Tracheal epithelial cell (primary cell): ENCODE data around the gene KRTAP12-1. TPM values are rescaled to one million over a fixed set of nuclear protein-coding genes. Genes with fewer than 3 reads are reported as not detected.

Experiments used
- total RNA-seq: library from RNA; depleted of rRNA; stranded (reverse); fragments of >200 nt; gene quantifications from 2 replicates; pipeline ENCODE4 v1.2.1, GENCODE V29; 2014

KRTAP12-1 gene, protein sequence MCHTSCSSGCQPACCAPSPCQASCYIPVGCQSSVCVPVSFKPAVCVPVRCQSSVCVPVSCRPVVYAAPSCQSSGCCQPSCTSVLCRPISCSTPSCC
- not detected in 2 replicates for total RNA-seq

DNA sequence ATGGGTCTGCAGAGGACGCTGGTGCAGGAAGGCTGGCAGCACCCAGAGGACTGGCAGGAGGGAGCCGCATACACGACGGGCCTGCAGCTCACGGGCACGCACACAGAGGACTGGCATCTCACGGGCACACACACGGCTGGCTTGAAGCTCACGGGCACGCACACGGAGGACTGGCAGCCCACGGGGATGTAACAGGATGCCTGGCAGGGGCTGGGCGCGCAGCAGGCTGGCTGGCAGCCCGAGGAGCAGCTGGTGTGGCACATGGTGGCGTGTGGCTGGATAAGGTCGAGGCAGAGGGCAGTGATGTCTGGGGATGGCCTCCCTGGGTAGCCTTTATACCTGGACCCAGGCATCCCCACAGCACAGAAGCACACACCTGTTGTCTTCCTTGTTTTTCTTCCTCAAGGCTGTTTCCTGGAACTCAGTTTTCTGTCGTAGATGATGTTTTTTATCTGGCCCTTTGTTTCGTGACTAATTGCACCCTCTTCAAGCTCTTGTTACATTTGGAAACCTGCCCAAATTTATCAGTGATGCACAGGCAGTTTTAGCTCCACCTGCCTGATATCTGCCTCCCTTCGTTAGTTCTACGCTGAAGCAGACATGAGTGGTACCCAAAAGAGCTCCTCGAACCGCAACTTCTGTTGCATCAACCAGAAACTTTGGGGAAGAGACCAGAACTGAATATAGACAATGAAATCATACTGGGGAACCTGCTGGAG lies at the start of gene KRTAP12-1:
TSS of gene KRTAP12-1 (minus strand) at position 303 of the 719 bp plus-strand sequence. CDS start at position 263, 40 bp downstream.

DNA sequence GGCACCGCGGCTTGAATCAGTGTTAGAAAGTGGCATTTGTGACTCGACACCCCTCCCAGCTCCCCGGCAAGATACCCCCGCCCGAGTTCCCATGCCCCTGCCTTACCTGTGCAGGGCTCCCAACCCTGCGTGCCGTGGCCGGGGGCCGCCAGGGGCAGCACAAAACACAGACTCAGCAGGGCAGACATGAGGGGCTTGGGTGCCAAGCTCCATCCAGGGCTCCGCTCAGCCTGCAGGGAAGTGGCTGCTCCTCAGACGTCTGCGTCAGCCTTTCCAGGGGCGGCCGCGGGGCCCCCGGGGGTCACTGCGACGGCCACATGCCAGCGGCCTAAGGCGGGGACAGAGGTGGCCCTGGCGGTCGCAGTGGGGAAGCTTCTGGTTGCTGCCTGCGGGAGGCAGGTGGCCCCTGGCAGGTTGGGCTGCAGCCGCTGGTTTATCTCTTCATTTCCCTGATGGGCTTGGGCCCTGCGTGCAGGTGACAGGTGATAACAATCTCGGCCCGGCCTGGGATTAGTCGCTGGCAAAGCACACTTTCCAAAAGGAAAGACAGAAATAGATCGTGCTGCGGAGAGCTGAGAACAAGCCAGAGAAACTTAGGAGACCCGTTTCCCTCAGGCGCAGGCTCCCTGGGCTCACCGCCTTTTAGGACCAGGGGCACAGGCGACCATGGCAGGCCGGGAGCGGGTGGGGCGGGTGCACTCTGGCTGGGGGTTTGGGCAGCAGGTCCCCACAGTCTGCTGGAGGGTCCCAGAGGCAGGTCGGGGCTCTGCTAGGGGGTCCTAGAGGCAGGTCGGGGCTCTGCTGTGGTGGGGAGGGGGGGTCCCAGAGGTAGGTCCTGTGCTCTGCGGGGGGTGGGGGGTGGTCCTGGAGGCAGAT lies 29.6 kb upstream of the KRTAP12-1 start, which contains the start of gene TSPEAR:
TSS of gene TSPEAR (minus strand) at position 246 of the 876 bp plus-strand sequence. CDS start at position 188, 58 bp downstream.

GRCh38 chr21:44697172-44697810 lies 15.3 kb upstream of the KRTAP12-1 start, which contains the start of gene KRTAP10-12:
Gene KRTAP10-12, plus strand, starts transcription at chr21:44697172. Its CDS starts 30 bp downstream, at chr21:44697202.

DNA sequence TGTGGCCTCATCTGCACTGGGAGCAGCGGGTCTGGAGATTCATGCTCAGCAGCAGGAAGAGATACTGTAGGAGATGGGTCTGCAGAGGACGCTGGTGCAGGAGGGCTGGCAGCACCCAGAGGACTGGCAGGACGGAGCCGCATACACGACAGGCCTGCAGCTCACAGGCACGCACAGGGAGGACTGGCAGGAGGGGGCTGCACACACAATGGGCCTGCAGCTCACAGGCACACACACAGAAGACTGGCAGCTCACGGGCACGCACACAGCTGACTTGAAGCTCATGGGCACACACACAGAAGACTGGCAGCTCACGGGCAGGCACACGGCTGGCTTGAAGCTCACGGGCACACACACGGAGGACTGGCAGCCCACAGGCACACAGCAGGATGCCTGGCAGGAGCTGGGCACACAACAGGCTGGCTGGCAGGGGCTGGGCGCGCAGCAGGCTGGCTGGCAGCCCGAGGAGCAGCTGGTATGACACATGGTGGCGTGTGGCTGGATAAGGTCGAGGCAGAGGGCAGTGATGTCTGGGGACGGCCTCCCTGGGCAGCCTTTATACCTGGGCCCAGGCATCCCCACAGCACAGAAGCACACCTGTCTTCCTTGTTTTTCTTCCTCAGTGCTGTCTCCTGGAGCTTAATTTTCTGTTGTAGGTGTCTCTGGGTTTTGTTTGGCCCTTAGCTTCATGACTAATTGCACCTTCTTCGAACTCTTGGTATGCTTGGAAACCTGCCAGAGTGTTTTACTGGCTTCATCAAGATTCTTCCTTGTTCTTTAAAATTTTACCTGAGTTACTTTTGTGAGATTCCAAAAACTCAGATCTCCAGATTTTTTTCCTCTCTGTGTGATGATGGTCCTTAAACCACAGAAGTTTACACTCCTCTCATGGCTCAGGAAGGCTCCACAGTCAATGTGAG lies 15.3 kb downstream of the KRTAP12-1 start, which contains the start of gene KRTAP12-2:
TSS of gene KRTAP12-2 (minus strand) at position 527 of the 920 bp plus-strand sequence. CDS start at position 486, 41 bp downstream.

DNA sequence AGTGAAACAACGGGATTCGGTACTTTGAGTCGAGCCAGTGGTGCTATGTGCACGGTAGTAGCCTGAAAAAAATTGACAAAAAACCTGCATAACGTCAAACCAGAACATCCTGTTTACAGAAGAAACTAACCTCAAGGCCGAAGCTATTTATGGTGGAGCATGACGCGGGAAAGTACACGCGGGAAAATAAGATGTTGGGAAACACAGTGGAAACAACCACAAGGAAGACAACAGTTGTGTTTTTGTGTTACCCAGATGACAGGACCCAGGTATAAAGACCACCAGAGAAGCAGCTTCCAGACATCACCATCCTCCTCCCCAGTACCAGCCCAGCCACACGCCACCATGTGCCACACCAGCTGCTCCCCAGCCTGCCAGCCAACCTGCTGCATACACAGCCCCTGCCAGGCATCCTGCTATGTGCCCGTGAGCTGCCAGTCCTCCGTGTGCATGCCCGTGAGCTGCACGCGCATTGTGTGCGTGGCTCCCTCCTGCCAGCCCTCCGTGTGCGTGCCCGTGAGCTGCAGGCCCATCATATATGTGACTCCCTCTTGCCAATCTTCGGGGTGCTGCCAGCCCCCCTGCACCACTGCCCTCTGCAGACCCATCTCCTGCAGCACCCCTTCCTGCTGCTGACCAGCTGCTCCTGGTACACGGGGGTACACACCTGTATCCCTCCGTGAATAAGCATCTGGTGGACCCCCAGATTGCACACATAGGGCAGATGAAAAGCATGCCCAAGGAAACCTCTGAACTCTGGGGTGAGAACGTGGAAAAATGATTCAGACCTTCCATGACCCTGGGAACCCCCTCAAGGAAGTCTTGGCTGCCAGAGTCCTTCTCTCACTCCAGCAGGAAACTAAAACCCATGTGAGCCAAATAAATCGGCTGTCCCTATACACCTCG lies 24.1 kb downstream of the KRTAP12-1 start, which contains the start of gene KRTAP12-3:
TSS of gene KRTAP12-3 (plus strand) at position 298 of the 906 bp plus-strand sequence. CDS start at position 346, 48 bp downstream.

DNA sequence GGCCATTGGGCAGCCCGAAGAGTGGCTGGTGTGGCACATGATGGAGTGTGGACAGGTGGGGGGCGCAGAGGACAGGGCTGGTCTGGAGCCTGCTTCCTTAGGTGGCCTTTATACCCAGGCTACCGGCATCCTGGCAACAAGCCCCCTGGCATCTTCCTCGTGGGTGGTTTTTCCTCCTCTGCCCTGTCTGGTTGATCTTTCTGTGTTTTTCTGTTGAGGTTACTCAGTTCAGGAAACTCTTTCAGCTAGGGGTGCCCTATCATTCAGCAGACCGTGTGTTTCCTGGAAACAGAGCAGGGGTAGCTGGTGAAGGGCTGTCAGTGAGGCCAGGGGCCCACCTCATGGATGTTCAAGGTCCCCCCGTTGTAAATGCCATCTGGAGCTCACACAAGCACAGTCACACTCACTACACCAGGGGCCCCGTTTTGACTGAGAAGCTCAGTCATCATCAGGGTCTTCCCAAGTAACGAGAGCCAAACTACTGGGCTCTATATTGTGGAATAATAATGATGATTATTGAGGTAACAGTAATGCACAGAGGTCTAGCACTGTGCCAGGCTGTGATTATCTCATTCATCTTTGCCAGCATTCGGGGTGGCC lies 27.3 kb downstream of the KRTAP12-1 start, which contains the start of gene KRTAP12-4:
TSS of gene KRTAP12-4 (minus strand) at position 84 of the 600 bp plus-strand sequence. CDS start at position 39, 45 bp downstream.

DNA sequence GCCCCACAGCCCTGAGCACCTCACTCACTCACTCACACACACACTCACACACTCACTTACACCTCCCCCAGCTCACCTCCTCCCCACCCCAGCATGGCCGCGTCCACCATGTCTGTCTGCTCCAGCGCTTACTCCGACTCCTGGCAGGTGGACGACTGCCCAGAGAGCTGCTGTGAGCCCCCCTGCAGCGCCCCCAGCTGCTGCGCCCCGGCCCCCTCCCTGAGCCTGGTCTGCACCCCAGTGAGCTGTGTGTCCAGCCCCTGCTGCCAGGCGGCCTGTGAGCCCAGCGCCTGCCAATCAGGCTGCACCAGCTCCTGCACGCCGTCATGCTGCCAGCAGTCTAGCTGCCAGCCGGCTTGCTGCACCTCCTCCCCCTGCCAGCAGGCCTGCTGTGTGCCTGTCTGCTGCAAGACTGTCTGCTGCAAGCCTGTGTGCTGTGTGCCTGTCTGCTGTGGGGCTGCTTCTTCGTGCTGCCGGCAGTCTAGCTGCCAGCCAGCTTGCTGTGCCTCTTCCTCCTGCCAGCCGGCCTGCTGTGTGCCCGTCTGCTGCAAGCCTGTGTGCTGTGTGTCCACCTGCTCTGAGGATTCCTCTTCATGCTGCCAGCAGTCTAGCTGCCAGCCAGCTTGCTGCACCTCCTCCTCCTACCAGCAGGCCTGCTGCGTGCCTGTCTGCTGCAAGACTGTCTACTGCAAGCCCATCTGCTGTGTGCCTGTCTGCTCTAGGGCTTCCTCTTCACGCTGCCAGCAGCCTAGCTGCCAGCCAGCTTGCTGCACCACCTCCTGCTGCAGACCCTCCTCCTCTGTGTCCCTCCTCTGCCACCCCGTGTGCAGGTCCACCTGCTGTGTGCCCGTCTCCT lies 35.4 kb downstream of the KRTAP12-1 start, which contains the start of gene KRTAP10-11:
TSS of gene KRTAP10-11 (plus strand) at position 49 of the 856 bp plus-strand sequence. CDS start at position 94, 45 bp downstream.

DNA sequence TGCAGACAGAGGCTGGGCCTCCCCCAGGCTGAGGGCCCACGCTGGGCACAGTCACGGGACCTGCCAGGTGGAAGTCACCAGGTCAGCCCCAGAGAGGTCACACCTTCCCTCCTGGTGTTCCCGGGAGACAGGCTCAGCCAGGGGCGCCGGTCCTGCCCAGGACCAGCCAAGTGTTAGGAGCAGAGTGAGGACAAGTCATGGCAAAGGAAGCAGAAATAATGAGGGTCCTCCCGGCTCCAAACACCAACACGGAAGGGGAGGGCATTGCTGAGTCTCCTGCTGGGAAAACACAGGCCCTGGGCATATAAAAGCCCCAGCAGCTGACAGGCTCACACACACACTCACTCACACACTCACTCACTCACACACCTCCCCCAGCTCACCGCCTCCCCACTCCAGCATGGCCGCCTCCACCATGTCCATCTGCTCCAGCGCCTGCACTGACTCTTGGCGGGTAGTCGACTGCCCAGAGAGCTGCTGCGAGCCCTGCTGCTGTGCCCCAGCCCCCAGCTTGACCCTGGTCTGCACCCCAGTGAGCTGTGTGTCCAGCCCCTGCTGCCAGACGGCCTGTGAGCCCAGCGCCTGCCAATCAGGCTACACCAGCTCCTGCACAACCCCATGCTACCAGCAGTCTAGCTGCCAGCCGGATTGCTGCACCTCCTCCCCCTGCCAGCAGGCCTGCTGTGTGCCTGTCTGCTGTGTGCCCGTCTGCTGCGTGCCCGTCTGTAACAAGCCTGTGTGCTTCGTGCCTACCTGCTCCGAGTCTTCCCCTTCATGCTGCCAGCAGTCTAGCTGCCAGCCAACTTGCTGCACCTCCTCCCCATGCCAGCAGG lies 44.7 kb downstream of the KRTAP12-1 start, which contains the start of gene KRTAP10-10:
TSS of gene KRTAP10-10 (plus strand) at position 339 of the 833 bp plus-strand sequence. CDS start at position 401, 62 bp downstream.

Other genes starting within 250 kb of the KRTAP12-1 start
- gene LRRC3, start 226.7 kb downstream of the KRTAP12-1 start, total RNA-seq: 0.43 and 0.72 TPM in 2 replicates
- gene KRTAP10-1, start 142.0 kb downstream of the KRTAP12-1 start, total RNA-seq: not detected in 2 replicates
- gene KRTAP10-2, start 130.7 kb downstream of the KRTAP12-1 start, total RNA-seq: not detected in 2 replicates
- not detected in 2 replicates for gene KRTAP10-3, start 123.4 kb downstream of the KRTAP12-1 start, total RNA-seq
- not detected in 2 replicates for gene KRTAP10-4, start 108.4 kb downstream of the KRTAP12-1 start, total RNA-seq
- gene KRTAP10-5, start 101.6 kb downstream of the KRTAP12-1 start, total RNA-seq: not detected in 2 replicates
- gene KRTAP10-6, start 89.7 kb downstream of the KRTAP12-1 start, total RNA-seq: not detected in 2 replicates
- gene KRTAP10-7, start 81.6 kb downstream of the KRTAP12-1 start, total RNA-seq: not detected in 2 replicates
- gene KRTAP10-8, start 70.1 kb downstream of the KRTAP12-1 start, total RNA-seq: not detected in 2 replicates
- gene KRTAP10-9, start 55.1 kb downstream of the KRTAP12-1 start, total RNA-seq: not detected in 2 replicates
- gene KRTAP10-10, start 44.8 kb downstream of the KRTAP12-1 start, total RNA-seq: not detected in 2 replicates
- not detected in 2 replicates for gene KRTAP10-11, start 35.7 kb downstream of the KRTAP12-1 start, total RNA-seq
- gene KRTAP12-4, start 27.5 kb downstream of the KRTAP12-1 start, total RNA-seq: not detected in 2 replicates
- gene KRTAP12-3, start 24.2 kb downstream of the KRTAP12-1 start, total RNA-seq: not detected in 2 replicates
- gene KRTAP12-2, start 15.2 kb downstream of the KRTAP12-1 start, total RNA-seq: not detected in 2 replicates
- not detected in 2 replicates for gene KRTAP10-12, start 15.0 kb upstream of the KRTAP12-1 start, total RNA-seq
- gene TSPEAR, start 29.4 kb upstream of the KRTAP12-1 start, total RNA-seq: not detected in 2 replicates
- 55.4 and 64.3 TPM in 2 replicates for gene UBE2G2, start 119.7 kb upstream of the KRTAP12-1 start, total RNA-seq
- gene SUMO3, start 135.9 kb upstream of the KRTAP12-1 start, total RNA-seq: 60.0 and 82.1 TPM in 2 replicates
- 157 and 257 TPM in 2 replicates for gene PTTG1IP, start 191.5 kb upstream of the KRTAP12-1 start, total RNA-seq
- 1.7 and 3.6 TPM in 2 replicates for gene ITGB2, start 238.7 kb upstream of the KRTAP12-1 start, total RNA-seq